Endothelial cell of umbilical vein (primary cell): ENCODE results near the gene IGF2R. TPM values are rescaled to one million over a fixed set of nuclear protein-coding genes. Genes with fewer than 3 reads are reported as not detected.

Experiments
- BruUV-seq: library from RNA; stranded (reverse); fragments of 400-500 nt; replicated peaks from 2 replicates; lab custom pipeline; 2021; lab: Mats Ljungman, UMichigan
- CTCF ChIA-PET: fragments of 300-600, 350-600 bp; sonication (Branson Sonifier 250); formaldehyde crosslinking; loops from one replicate; lab custom pipeline; 2021; ENCODE audit warnings: antibody characterized with exemption, inconsistent platforms; lab: Charles Lee
- POLR2A ChIA-PET: fragments of 300-600, 350-600 bp; sonication (Branson Sonifier 250); formaldehyde crosslinking; loops from one replicate; lab custom pipeline; 2021; ENCODE audit warnings: antibody characterized with exemption, inconsistent platforms; lab: Charles Lee
- DNase-seq: peaks from one replicate; pipeline ENCODE4 v3.0.0-alpha.2; 2011; ENCODE audit warnings: low read depth, low spot score
- FAIRE-seq: peaks from 2 replicates; lab custom pipeline; 2011; peaks lifted over from hg19 to GRCh38; lab: Jason Lieb, UNC
- H2AFZ ChIP-seq: 2 replicates; pipeline ENCODE4 v1.6.0; 2012; ENCODE audit warnings: low read depth, low read length, control low read depth, inconsistent platforms
- H3K27ac ChIP-seq: 2 replicates; pipeline ENCODE4 v1.5.1; 2011; ENCODE audit warnings: low read depth, mild to moderate bottlenecking, control low read depth, low read length, moderate library complexity; ENCODE audit not compliant: insufficient read depth
- H3K27me3 ChIP-seq, 2 experiments: 2 replicates each; pipeline versions ENCODE4 v1.6.0 to v1.6.1; 2011; ENCODE audit warnings: low read length in 2 of 2, mixed read lengths in 1 of 2; ENCODE audit not compliant: control insufficient read depth in 2 of 2, insufficient read depth in 2 of 2
- H3K36me3 ChIP-seq, 2 experiments: 2 replicates in 1 of 2; 3 replicates in 1 of 2; pipeline ENCODE4 v1.5.1; 2011; ENCODE audit warnings: low read length in 2 of 2, mild to moderate bottlenecking in 1 of 2, moderate library complexity in 1 of 2; ENCODE audit not compliant: control insufficient read depth in 2 of 2, insufficient read depth in 2 of 2; ENCODE audit errors: extremely low read depth in 1 of 2
- H3K4me1 ChIP-seq: 3 replicates; pipeline ENCODE4 v1.5.1; 2011; ENCODE audit warnings: mild to moderate bottlenecking, low read length; ENCODE audit not compliant: control insufficient read depth, insufficient read depth; ENCODE audit errors: extremely low read depth
- H3K4me2 ChIP-seq: 2 replicates; pipeline ENCODE4 v1.6.1; 2011; ENCODE audit warnings: low read length, control low read depth, mixed read lengths; ENCODE audit not compliant: insufficient read depth
- H3K4me3 ChIP-seq, 3 experiments: fragments of 200-600 bp in 1 of 3; sonication (generic), shearing (Covaris generic) in 1 of 3; replicated peaks in 1 of 3; 2 replicates each; pipeline ENCODE4 v1.5.1; 2011 to 2016; ENCODE audit warnings: control low read depth in 3 of 3, low read length in 3 of 3, mild to moderate bottlenecking in 2 of 3, inconsistent platforms in 1 of 3, low read depth in 1 of 3, moderate library complexity in 1 of 3; ENCODE audit not compliant: insufficient read depth in 1 of 3
- H3K79me2 ChIP-seq: 2 replicates; pipeline ENCODE4 v1.6.0; 2012; ENCODE audit warnings: low read length, inconsistent platforms; ENCODE audit not compliant: control insufficient read depth, insufficient read depth
- H3K9ac ChIP-seq: replicated peaks from 2 replicates; pipeline ENCODE3; 2011; ENCODE audit warnings: low read length, control low read depth; ENCODE audit not compliant: insufficient read depth; ENCODE audit errors: extremely low read depth
- H3K9me1 ChIP-seq: replicated peaks from 3 replicates; pipeline ENCODE4 v1.6.0; 2011; ENCODE audit warnings: mild to moderate bottlenecking, low read length; ENCODE audit not compliant: control insufficient read depth, insufficient read depth; ENCODE audit errors: extremely low read depth
- H3K9me3 ChIP-seq: replicated peaks from 2 replicates; pipeline ENCODE4 v1.5.1; 2012; ENCODE audit warnings: low read length, inconsistent platforms; ENCODE audit not compliant: control insufficient read depth, insufficient read depth
- H4K20me1 ChIP-seq: replicated peaks from 2 replicates; pipeline ENCODE3; 2011; ENCODE audit warnings: mild to moderate bottlenecking, low read length; ENCODE audit not compliant: control insufficient read depth, insufficient read depth; ENCODE audit errors: extremely low read depth
- CTCF ChIP-seq, 2 donors: IDR thresholded peaks; 1 replicate in 1 of 2; 2 replicates in 1 of 2; pipeline ENCODE4 v1.5.1; 2011; ENCODE audit warnings: low read length in 2 of 2, mild to moderate bottlenecking in 2 of 2, moderate library complexity in 2 of 2, control low read depth in 1 of 2, inconsistent platforms in 1 of 2, low read depth in 1 of 2; ENCODE audit not compliant: insufficient read depth in 1 of 2; ENCODE audit errors: extremely low read depth in 1 of 2
- EZH2 ChIP-seq: IDR thresholded peaks from 2 replicates; pipeline ENCODE4 v1.6.1; 2012; ENCODE audit warnings: borderline replicate concordance, low read depth, mild to moderate bottlenecking, moderate library complexity, low read length, inconsistent platforms; ENCODE audit not compliant: severe bottlenecking
- FOS ChIP-seq: IDR thresholded peaks from 2 replicates; pipeline ENCODE4 v1.6.1; 2011; ENCODE audit warnings: mild to moderate bottlenecking, low read length, moderate library complexity, borderline replicate concordance; ENCODE audit not compliant: insufficient read depth
- GATA2 ChIP-seq: IDR thresholded peaks from 2 replicates; pipeline ENCODE4 v1.7.0; 2011; ENCODE audit warnings: low read depth, mild to moderate bottlenecking, moderate library complexity, mixed read lengths, low read length; ENCODE audit not compliant: insufficient read length, insufficient read depth
- MAX ChIP-seq: IDR thresholded peaks from 2 replicates; pipeline ENCODE4 v1.6.1; 2011; ENCODE audit not compliant: insufficient read depth, insufficient read length
- POLR2A ChIP-seq: IDR thresholded peaks from 2 replicates; pipeline ENCODE4 v1.6.1; 2012; ENCODE audit warnings: low read depth, mild to moderate bottlenecking, control low read depth, low read length
- POLR2AphosphoS5 ChIP-seq: IDR thresholded peaks from 2 replicates; pipeline ENCODE4 v1.6.1; 2012; ENCODE audit warnings: low read depth, mild to moderate bottlenecking, control low read depth, low read length, moderate library complexity; ENCODE audit not compliant: insufficient read depth
- dilution Hi-C: fragments of 300-500 bp; cut with MboI; formaldehyde crosslinking; loops from one replicate; pipeline ENCODE4 v1.15.0; 2019; ENCODE audit warnings: low sequenced_read_pairs; ENCODE audit not compliant: extremely low pct_ligation_motif_present
- intact Hi-C: fragments of 100-400 bp; cut with micrococcal nuclease; formaldehyde crosslinking; loops from one replicate; pipeline ENCODE4 v1.10.0; 2022
- polyA plus RNA-seq, 4 experiments: library from polyadenylated mRNA; depleted of rRNA in 3 of 4; stranded (reverse) in 3 of 4; unstranded in 1 of 4; fragments of >200 nt; gene quantifications; 2 replicates each; pipeline versions ENCODE4 v1.2.1 to v1.2.3, GENCODE V29; 2011 to 2012; ENCODE audit warnings: missing spikeins in 1 of 4
- total RNA-seq: library from RNA; stranded (reverse); gene quantifications from 2 replicates; pipeline ENCODE4 v1.2.3, GENCODE V29; 2021

IGF2R gene
- total and polyA plus RNA-seq, 2 donors (not counting 3 experiments of a cell fraction or from before 2014, with no cell fraction given), result 16.3 to 60.2 TPM

GRCh38 chr6:160024152-160024551 lies 55.3 kb downstream of the IGF2R start:
- ChIA-PET CTCF (no interaction called here), POLR2A (no interaction called here)
- no peaks in the 10 kb centered on the region for H3K79me2 ChIP-seq
- TF ChIP-seq GATA2 (no peak), POLR2A (no peak), EZH2 (no peak), MAX (no peak), FOS (no peak), CTCF (IDR thresholded peaks at IDR 0.05; ENCODE audit: extremely low read depth in 1 of 2, insufficient read depth in 1 of 2, low read depth in 1 of 2, low read length in 2 of 2) (no peak), POLR2AphosphoS5 (no peak)
- H2AFZ ChIP-seq, result no peak overlapping the region
- dilution Hi-C loops (no loop called here), intact Hi-C loops (no loop called here)
- H3K4me3 ChIP-seq, result no peak overlapping the region
- peaks cover 2 to 8% of the 10 kb centered on the region in 2 experiments for H3K36me3 ChIP-seq
- H4K20me1 ChIP-seq, result no peaks in the 10 kb centered on the region
- no peaks in the 10 kb centered on the region for H3K9me1 ChIP-seq
- no peak overlapping the region for H3K27ac ChIP-seq
- no peaks in the 10 kb centered on the region for H3K27me3 ChIP-seq
- H3K9ac ChIP-seq, result no peak overlapping the region
- no peaks in the 10 kb centered on the region for H3K9me3 ChIP-seq
- BruUV-seq, result no TSS peak
- H3K4me1 ChIP-seq, result no peaks in the 10 kb centered on the region
- DNase-seq (no peak), FAIRE-seq (no peak)
- H3K4me2 ChIP-seq, result no peak overlapping the region
